Measurements from ENCODE around the gene CASD1. TPM values are rescaled to one million over a fixed set of nuclear protein-coding genes. Genes with fewer than 3 reads are reported as not detected.

The CASD1 gene
- polyA plus RNA-seq, 1 donor from 2014 or later, result 187 TPM

DNA sequence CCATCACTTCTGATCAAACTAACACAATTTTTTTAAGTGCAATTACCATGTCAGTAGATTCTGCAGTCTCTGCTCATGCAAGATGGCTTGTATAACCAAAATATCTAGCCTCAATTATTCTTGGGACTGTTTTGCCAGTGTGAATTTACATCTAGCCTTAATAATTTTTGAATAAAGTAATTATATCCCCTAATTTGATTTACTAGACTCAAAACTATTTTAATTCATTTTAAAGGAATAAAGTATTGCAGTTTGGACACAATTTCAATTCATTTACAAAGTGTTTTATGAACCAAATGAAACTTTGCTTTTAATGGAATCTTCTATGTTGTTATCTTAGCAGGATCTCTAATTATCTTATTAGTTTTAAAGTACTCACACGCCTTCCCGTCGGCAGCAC is 90.7 kb downstream of the CASD1 start:
- no peak overlapping the region for H3K27ac ChIP-seq (ENCODE audit: low read length)
- H3K9me3 ChIP-seq (ENCODE audit: low read length), result no peaks in the 10 kb centered on the region
- TF ChIP-seq MXI1 (conservative IDR thresholded peaks at IDR 0.05; ENCODE audit: poor library complexity, severe bottlenecking) (no peak), TAF1 (IDR thresholded peaks at IDR 0.05; ENCODE audit: low read depth) (no peak), POLR2AphosphoS5 (IDR thresholded peaks at IDR 0.05) (no peak), RAD21 (conservative IDR thresholded peaks at IDR 0.05) (no peak), EZH2 (IDR thresholded peaks at IDR 0.05; ENCODE audit: borderline replicate concordance, insufficient read depth, low read length, poor library complexity, severe bottlenecking) (no peak), EP300 (conservative IDR thresholded peaks at IDR 0.05; ENCODE audit: poor library complexity, severe bottlenecking) (no peak), SMC3 (conservative IDR thresholded peaks at IDR 0.05; ENCODE audit: poor library complexity) (no peak)
- TF ChIP-seq, protein P1, sequence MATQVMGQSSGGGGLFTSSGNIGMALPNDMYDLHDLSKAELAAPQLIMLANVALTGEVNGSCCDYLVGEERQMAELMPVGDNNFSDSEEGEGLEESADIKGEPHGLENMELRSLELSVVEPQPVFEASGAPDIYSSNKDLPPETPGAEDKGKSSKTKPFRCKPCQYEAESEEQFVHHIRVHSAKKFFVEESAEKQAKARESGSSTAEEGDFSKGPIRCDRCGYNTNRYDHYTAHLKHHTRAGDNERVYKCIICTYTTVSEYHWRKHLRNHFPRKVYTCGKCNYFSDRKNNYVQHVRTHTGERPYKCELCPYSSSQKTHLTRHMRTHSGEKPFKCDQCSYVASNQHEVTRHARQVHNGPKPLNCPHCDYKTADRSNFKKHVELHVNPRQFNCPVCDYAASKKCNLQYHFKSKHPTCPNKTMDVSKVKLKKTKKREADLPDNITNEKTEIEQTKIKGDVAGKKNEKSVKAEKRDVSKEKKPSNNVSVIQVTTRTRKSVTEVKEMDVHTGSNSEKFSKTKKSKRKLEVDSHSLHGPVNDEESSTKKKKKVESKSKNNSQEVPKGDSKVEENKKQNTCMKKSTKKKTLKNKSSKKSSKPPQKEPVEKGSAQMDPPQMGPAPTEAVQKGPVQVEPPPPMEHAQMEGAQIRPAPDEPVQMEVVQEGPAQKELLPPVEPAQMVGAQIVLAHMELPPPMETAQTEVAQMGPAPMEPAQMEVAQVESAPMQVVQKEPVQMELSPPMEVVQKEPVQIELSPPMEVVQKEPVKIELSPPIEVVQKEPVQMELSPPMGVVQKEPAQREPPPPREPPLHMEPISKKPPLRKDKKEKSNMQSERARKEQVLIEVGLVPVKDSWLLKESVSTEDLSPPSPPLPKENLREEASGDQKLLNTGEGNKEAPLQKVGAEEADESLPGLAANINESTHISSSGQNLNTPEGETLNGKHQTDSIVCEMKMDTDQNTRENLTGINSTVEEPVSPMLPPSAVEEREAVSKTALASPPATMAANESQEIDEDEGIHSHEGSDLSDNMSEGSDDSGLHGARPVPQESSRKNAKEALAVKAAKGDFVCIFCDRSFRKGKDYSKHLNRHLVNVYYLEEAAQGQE (IDR thresholded peaks at IDR 0.05; ENCODE audit: borderline replicate concordance), result no peak
- H3F3A ChIP-seq (ENCODE audit: insufficient read depth, low read length, poor library complexity, severe bottlenecking), result no peaks in the 10 kb centered on the region
- H3K27me3 ChIP-seq (ENCODE audit: insufficient read depth, low read depth, low read length), result no peaks in the 10 kb centered on the region
- no peaks in the 10 kb centered on the region for H3K9me2 ChIP-seq (ENCODE audit: insufficient read depth, low read length)
- H3K36me3 ChIP-seq (ENCODE audit: insufficient read depth, low read length), result no peaks in the 10 kb centered on the region
- no peaks in the 10 kb centered on the region for H4K20me1 ChIP-seq (ENCODE audit: insufficient read depth)
- no peak overlapping the region for H3K4me3 ChIP-seq (ENCODE audit: low read length)
- H3K9ac ChIP-seq (ENCODE audit: low read length), result no peak overlapping the region
- no peak overlapping the region for H3K4me2 ChIP-seq (ENCODE audit: low read length)
- H2AFZ ChIP-seq (ENCODE audit: low read depth, low read length), result no peak overlapping the region
- no peaks in the 10 kb centered on the region for H3K79me2 ChIP-seq (replicated peaks; ENCODE audit: insufficient read depth, low read length)

DNA sequence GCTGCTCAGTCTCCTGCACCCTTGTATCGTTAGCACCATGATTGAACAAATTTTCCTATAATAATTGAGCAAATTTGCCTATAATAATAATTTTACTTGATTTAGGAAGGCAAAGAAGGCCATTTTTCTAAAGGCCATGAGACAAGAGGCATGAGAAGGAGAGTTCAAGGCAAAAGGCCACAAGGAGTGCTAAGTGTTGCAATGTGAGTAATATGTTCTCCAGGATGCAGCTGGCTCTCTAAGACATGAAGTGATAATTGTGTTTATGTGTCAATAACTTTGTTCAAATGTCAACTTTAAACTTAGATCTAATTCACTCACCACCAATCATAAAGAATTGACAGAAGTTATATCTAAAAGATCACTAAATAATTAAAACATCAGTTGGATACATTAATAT is 92.6 kb downstream of the CASD1 start:
- Histone ChIP-seq H3K4me2 (ENCODE audit: low read length) (no peak overlapping the region), H4K20me1 (ENCODE audit: insufficient read depth) (no peaks in the 10 kb centered on the region), H2AFZ (ENCODE audit: low read depth, low read length) (no peak overlapping the region), H3F3A (ENCODE audit: insufficient read depth, low read length, poor library complexity, severe bottlenecking) (no peaks in the 10 kb centered on the region), H3K9me3 (ENCODE audit: low read length) (no peaks in the 10 kb centered on the region), H3K9ac (ENCODE audit: low read length) (no peak overlapping the region), H3K4me3 (ENCODE audit: low read length) (no peak overlapping the region), H3K27me3 (ENCODE audit: insufficient read depth, low read depth, low read length) (no peaks in the 10 kb centered on the region), H3K27ac (ENCODE audit: low read length) (no peak overlapping the region), H3K79me2 (replicated peaks; ENCODE audit: insufficient read depth, low read length) (no peaks in the 10 kb centered on the region), H3K36me3 (ENCODE audit: insufficient read depth, low read length) (no peaks in the 10 kb centered on the region), H3K9me2 (ENCODE audit: insufficient read depth, low read length) (no peaks in the 10 kb centered on the region)
- TF ChIP-seq RAD21 (conservative IDR thresholded peaks at IDR 0.05) (no peak), MXI1 (conservative IDR thresholded peaks at IDR 0.05; ENCODE audit: poor library complexity, severe bottlenecking) (no peak)
- TF ChIP-seq, protein P2, sequence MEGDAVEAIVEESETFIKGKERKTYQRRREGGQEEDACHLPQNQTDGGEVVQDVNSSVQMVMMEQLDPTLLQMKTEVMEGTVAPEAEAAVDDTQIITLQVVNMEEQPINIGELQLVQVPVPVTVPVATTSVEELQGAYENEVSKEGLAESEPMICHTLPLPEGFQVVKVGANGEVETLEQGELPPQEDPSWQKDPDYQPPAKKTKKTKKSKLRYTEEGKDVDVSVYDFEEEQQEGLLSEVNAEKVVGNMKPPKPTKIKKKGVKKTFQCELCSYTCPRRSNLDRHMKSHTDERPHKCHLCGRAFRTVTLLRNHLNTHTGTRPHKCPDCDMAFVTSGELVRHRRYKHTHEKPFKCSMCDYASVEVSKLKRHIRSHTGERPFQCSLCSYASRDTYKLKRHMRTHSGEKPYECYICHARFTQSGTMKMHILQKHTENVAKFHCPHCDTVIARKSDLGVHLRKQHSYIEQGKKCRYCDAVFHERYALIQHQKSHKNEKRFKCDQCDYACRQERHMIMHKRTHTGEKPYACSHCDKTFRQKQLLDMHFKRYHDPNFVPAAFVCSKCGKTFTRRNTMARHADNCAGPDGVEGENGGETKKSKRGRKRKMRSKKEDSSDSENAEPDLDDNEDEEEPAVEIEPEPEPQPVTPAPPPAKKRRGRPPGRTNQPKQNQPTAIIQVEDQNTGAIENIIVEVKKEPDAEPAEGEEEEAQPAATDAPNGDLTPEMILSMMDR (IDR thresholded peaks at IDR 0.05; ENCODE audit: poor library complexity, severe bottlenecking), result no peak

DNA sequence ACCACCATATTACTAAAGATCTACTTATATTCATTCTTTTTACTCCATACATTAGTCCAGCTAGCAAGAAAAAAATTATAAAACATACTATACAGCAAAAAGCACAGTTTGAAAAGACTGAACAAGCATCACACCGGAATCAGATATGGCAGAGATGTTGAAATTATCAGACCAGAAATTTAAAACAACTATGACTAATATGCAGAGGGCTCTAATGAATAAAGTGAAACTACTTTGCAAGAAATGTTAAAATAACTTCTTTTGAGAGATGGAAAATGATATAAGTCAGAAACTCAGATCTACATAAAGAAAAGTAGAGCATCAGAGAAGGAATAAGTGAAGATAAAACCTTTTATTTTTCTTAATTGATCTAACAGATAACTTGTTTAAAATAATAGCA is 95.4 kb downstream of the CASD1 start:
- H3K4me3 ChIP-seq (ENCODE audit: low read length), result no peak overlapping the region
- no peaks in the 10 kb centered on the region for H3K27me3 ChIP-seq (ENCODE audit: insufficient read depth, low read depth, low read length)
- H3K27ac ChIP-seq (ENCODE audit: low read length), result no peak overlapping the region
- H3K36me3 ChIP-seq (ENCODE audit: insufficient read depth, low read length), result no peaks in the 10 kb centered on the region
- H3K4me2 ChIP-seq (ENCODE audit: low read length), result no peak overlapping the region
- no peaks in the 10 kb centered on the region for H3K9me3 ChIP-seq (ENCODE audit: low read length)
- no peak overlapping the region for H3K9ac ChIP-seq (ENCODE audit: low read length)
- TF ChIP-seq SMC3 (conservative IDR thresholded peaks at IDR 0.05; ENCODE audit: poor library complexity) (no peak), EP300 (conservative IDR thresholded peaks at IDR 0.05; ENCODE audit: poor library complexity, severe bottlenecking) (no peak), TAF1 (IDR thresholded peaks at IDR 0.05; ENCODE audit: low read depth) (no peak), MXI1 (conservative IDR thresholded peaks at IDR 0.05; ENCODE audit: poor library complexity, severe bottlenecking) (no peak), RAD21 (conservative IDR thresholded peaks at IDR 0.05) (no peak), POLR2AphosphoS5 (IDR thresholded peaks at IDR 0.05) (no peak), EZH2 (IDR thresholded peaks at IDR 0.05; ENCODE audit: borderline replicate concordance, insufficient read depth, low read length, poor library complexity, severe bottlenecking) (no peak)
- TF ChIP-seq, protein P1 (IDR thresholded peaks at IDR 0.05; ENCODE audit: borderline replicate concordance), result no peak
- TF ChIP-seq, protein P2 (IDR thresholded peaks at IDR 0.05; ENCODE audit: poor library complexity, severe bottlenecking), result no peak
- H3K79me2 ChIP-seq (replicated peaks; ENCODE audit: insufficient read depth, low read length), result no peaks in the 10 kb centered on the region
- H2AFZ ChIP-seq (ENCODE audit: low read depth, low read length), result no peak overlapping the region
- H3F3A ChIP-seq (ENCODE audit: insufficient read depth, low read length, poor library complexity, severe bottlenecking), result no peaks in the 10 kb centered on the region
- H3K9me2 ChIP-seq (ENCODE audit: insufficient read depth, low read length), result no peaks in the 10 kb centered on the region
- no peaks in the 10 kb centered on the region for H4K20me1 ChIP-seq (ENCODE audit: insufficient read depth)

All from neural cell (in vitro differentiated cells).